Measurements from ENCODE around the gene UBE2B. TPM values are rescaled to one million over a fixed set of nuclear protein-coding genes. Genes with fewer than 3 reads are reported as not detected.

The UBE2B gene
- total and polyA plus RNA-seq, 2 experiments from 2014 or later = 78.9 to 128 TPM

DNA sequence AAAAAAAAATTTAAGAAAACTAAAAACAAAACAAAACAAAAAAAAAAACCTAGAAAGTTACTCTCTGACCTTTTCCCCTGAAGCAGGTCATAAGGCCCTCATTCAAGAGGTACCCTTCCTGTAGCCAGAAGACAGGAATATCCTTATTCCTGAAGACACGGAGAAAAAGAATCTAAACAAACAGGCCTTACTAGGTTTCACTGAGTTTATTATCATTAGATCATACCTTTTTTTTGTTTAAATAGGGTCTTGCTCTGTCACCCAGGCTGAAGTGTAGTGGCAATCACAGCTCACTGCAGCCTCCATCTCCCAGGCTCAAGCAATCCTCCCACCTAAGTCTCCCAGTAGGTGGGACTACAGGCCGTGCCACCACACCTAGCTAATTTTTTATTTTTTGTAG is 52.0 kb downstream of the UBE2B start:
- Histone ChIP-seq H3K9me2 (replicated peaks; ENCODE audit: insufficient read depth) (no peaks in the 10 kb centered on the region), H3K79me2 (no peaks in the 10 kb centered on the region), H2AFZ (no peak overlapping the region), H3K4me1 (ENCODE audit: insufficient read depth) (peaks cover 8% of the 10 kb centered on the region), H3K36me3 (replicated peaks; ENCODE audit: insufficient read depth, low read depth) (no peaks in the 10 kb centered on the region), H3K27me3 (no peaks in the 10 kb centered on the region), H4K20me1 (ENCODE audit: insufficient read depth, poor library complexity, severe bottlenecking) (no peaks in the 10 kb centered on the region), H3K4me3 (no peak overlapping the region), H3K9me3 (ENCODE audit: low read depth) (no peaks in the 10 kb centered on the region), H3K27ac (no peak overlapping the region), H3K4me2 (no peak overlapping the region)
- TF ChIP-seq EZH2phosphoT487 (IDR thresholded peaks at IDR 0.05; ENCODE audit: low read depth, severe bottlenecking, unreplicated experiment) (no peak), EZH2 (IDR thresholded peaks at IDR 0.05; ENCODE audit: borderline replicate concordance) (no peak)
- TF ChIP-seq, protein P1, sequence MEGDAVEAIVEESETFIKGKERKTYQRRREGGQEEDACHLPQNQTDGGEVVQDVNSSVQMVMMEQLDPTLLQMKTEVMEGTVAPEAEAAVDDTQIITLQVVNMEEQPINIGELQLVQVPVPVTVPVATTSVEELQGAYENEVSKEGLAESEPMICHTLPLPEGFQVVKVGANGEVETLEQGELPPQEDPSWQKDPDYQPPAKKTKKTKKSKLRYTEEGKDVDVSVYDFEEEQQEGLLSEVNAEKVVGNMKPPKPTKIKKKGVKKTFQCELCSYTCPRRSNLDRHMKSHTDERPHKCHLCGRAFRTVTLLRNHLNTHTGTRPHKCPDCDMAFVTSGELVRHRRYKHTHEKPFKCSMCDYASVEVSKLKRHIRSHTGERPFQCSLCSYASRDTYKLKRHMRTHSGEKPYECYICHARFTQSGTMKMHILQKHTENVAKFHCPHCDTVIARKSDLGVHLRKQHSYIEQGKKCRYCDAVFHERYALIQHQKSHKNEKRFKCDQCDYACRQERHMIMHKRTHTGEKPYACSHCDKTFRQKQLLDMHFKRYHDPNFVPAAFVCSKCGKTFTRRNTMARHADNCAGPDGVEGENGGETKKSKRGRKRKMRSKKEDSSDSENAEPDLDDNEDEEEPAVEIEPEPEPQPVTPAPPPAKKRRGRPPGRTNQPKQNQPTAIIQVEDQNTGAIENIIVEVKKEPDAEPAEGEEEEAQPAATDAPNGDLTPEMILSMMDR (IDR thresholded peaks at IDR 0.05; ENCODE audit: poor library complexity) = no peak
- WGBS (ENCODE audit: low lambda C conversion rate, missing lambda C conversion rate) = 65% methylated on average over 2 of the region's 2 CpGs
- no peak for DNase-seq (ENCODE audit: low spot score)

DNA sequence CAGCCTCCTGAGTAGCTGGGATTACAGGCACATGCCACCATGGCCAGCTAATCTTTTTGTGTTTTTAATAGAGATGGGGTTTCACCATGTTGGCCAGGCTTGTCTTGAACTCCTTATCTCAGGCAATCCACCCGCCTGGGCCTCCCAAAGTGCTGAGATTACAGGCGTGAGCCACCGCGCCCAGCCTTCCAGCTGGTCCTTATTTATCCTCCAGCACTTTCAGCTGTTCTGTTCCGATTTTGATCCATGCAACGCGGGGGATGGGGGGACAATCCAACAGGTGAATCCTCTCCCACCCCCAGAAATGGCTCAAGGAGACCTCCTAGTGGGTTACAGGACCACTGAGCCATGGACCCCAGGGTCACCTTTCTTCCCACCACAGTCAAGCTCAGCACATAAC is 55.0 kb downstream of the UBE2B start:
- Histone ChIP-seq H3K4me2 (no peak overlapping the region), H4K20me1 (ENCODE audit: insufficient read depth, poor library complexity, severe bottlenecking) (no peaks in the 10 kb centered on the region), H3K27ac (no peak overlapping the region), H3K27me3 (no peaks in the 10 kb centered on the region), H3K36me3 (replicated peaks; ENCODE audit: insufficient read depth, low read depth) (no peaks in the 10 kb centered on the region), H3K9me3 (ENCODE audit: low read depth) (no peaks in the 10 kb centered on the region), H3K4me1 (ENCODE audit: insufficient read depth) (no peaks in the 10 kb centered on the region), H2AFZ (no peak overlapping the region), H3K79me2 (no peaks in the 10 kb centered on the region), H3K9me2 (replicated peaks; ENCODE audit: insufficient read depth) (no peaks in the 10 kb centered on the region), H3K4me3 (no peak overlapping the region)
- no peak for TF ChIP-seq EZH2 (IDR thresholded peaks at IDR 0.05; ENCODE audit: borderline replicate concordance)
- TF ChIP-seq, protein P1 (IDR thresholded peaks at IDR 0.05; ENCODE audit: poor library complexity) = no peak
- no peak for DNase-seq (ENCODE audit: low spot score)
- WGBS (ENCODE audit: low lambda C conversion rate, missing lambda C conversion rate) = 71% methylated on average over 7 of the region's 7 CpGs

DNA sequence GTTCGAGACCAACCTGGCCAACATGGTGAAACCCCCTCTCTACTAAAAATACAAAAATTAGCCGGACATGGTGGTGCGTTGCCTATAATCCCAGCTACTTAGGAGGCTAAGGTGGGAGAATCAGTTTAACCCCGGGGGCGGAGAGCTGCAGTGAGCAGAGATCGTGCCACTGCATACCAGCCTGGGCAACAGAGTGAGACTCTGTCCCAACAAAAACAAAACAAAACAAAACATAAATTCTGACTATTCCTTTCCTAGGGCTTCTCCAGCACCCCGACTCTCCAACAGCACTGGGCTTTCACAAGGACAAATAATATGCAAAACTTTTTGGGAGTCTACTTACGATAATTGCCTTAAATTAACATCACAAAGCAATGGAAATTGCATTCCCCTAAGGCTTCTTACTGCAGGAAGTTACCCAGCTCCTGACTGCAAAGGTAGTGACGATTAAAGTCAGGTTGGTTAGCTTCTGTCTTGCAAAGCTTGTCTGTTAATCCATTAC is 56.2 kb downstream of the UBE2B start:
- 49% methylated on average over 9 of the region's 9 CpGs for WGBS (ENCODE audit: low lambda C conversion rate, missing lambda C conversion rate)
- H3K4me2 ChIP-seq = no peak overlapping the region
- no peak for DNase-seq (ENCODE audit: low spot score)

More for the DNA sequence above, 56.2 kb downstream of the UBE2B start:
- no peaks in the 10 kb centered on the region for H3K36me3 ChIP-seq (replicated peaks; ENCODE audit: insufficient read depth, low read depth)
- H3K79me2 ChIP-seq = no peaks in the 10 kb centered on the region
- no peaks in the 10 kb centered on the region for H4K20me1 ChIP-seq (ENCODE audit: insufficient read depth, poor library complexity, severe bottlenecking)
- H2AFZ ChIP-seq = no peak overlapping the region
- TF ChIP-seq EZH2 (IDR thresholded peaks at IDR 0.05; ENCODE audit: borderline replicate concordance) = no peak
- TF ChIP-seq EZH2phosphoT487 (IDR thresholded peaks at IDR 0.05; ENCODE audit: low read depth, severe bottlenecking, unreplicated experiment) = no peak
- TF ChIP-seq, protein P1 (IDR thresholded peaks at IDR 0.05; ENCODE audit: poor library complexity) = no peak
- H3K9me2 ChIP-seq (replicated peaks; ENCODE audit: insufficient read depth) = no peaks in the 10 kb centered on the region
- no peak overlapping the region for H3K4me3 ChIP-seq
- H3K4me1 ChIP-seq (ENCODE audit: insufficient read depth) = no peaks in the 10 kb centered on the region
- no peak overlapping the region for H3K27ac ChIP-seq
- no peaks in the 10 kb centered on the region for H3K27me3 ChIP-seq
- H3K9me3 ChIP-seq (ENCODE audit: low read depth) = no peaks in the 10 kb centered on the region
